ENCODE results near the gene GRIK2. TPM values are rescaled to one million over a fixed set of nuclear protein-coding genes. Genes with fewer than 3 reads are reported as not detected.

Gene GRIK2
- total RNA-seq, 4 donors from 2014 or later = 1.6 to 8.9 (median 8.6) TPM; not detected in 1

GRCh38 chr6:101588343-101588742 lies 194.8 kb downstream of the GRIK2 start:
- TF ChIP-seq CTCF (IDR thresholded peaks at IDR 0.05) (no peak), POLR2A (IDR thresholded peaks at IDR 0.05) (no peak)
- Histone ChIP-seq H3K27ac (no peak overlapping the region), H3K4me1 (no peaks in the 10 kb centered on the region), H3K9me3 (no peaks in the 10 kb centered on the region), H3K4me3 (no peak overlapping the region), H3K36me3 (no peaks in the 10 kb centered on the region), H3K27me3 (no peaks in the 10 kb centered on the region)
- DNase-seq = no peak

- no peak for DNase-seq
- Histone ChIP-seq H3K9me3 (no peaks in the 10 kb centered on the region), H3K36me3 (no peaks in the 10 kb centered on the region), H3K27ac (no peak overlapping the region), H3K4me1 (no peaks in the 10 kb centered on the region), H3K27me3 (no peaks in the 10 kb centered on the region), H3K4me3 (no peak overlapping the region)
- no peak for TF ChIP-seq CTCF (IDR thresholded peaks at IDR 0.05)
- no peak for TF ChIP-seq POLR2A (IDR thresholded peaks at IDR 0.05)
These were observed 201.8 kb downstream of the GRIK2 start for GRCh38 chr6:101595276-101595675.

GRCh38 chr6:101597693-101598092 lies 204.2 kb downstream of the GRIK2 start:
- H3K4me1 ChIP-seq = no peaks in the 10 kb centered on the region
- no peaks in the 10 kb centered on the region for H3K9me3 ChIP-seq
- no peak for TF ChIP-seq POLR2A (IDR thresholded peaks at IDR 0.05)
- TF ChIP-seq CTCF (IDR thresholded peaks at IDR 0.05) = no peak
- no peaks in the 10 kb centered on the region for H3K27me3 ChIP-seq
- H3K4me3 ChIP-seq = no peak overlapping the region
- no peak for DNase-seq
- H3K36me3 ChIP-seq = no peaks in the 10 kb centered on the region
- no peak overlapping the region for H3K27ac ChIP-seq

GRCh38 chr6:101605426-101605825 lies 211.9 kb downstream of the GRIK2 start:
- Histone ChIP-seq H3K36me3 (no peaks in the 10 kb centered on the region), H3K4me1 (no peaks in the 10 kb centered on the region), H3K27me3 (no peaks in the 10 kb centered on the region), H3K9me3 (no peaks in the 10 kb centered on the region), H3K27ac (no peak overlapping the region), H3K4me3 (no peak overlapping the region)
- DNase-seq = no peak
- TF ChIP-seq CTCF (IDR thresholded peaks at IDR 0.05) (no peak), POLR2A (IDR thresholded peaks at IDR 0.05) (no peak)

- H3K27ac ChIP-seq = no peak overlapping the region
- H3K4me3 ChIP-seq = no peak overlapping the region
- DNase-seq = no peak
- TF ChIP-seq CTCF (IDR thresholded peaks at IDR 0.05) (no peak), POLR2A (IDR thresholded peaks at IDR 0.05) (no peak)
- H3K4me1 ChIP-seq = no peaks in the 10 kb centered on the region
- H3K9me3 ChIP-seq = no peaks in the 10 kb centered on the region
- H3K27me3 ChIP-seq = no peaks in the 10 kb centered on the region
- H3K36me3 ChIP-seq = no peaks in the 10 kb centered on the region
These were observed 212.4 kb downstream of the GRIK2 start for GRCh38 chr6:101605874-101606273.

GRCh38 chr6:101607111-101607690 lies 213.7 kb downstream of the GRIK2 start:
- Histone ChIP-seq H3K4me1 (no peaks in the 10 kb centered on the region), H3K4me3 (no peak overlapping the region), H3K27ac (no peak overlapping the region), H3K9me3 (no peaks in the 10 kb centered on the region), H3K27me3 (no peaks in the 10 kb centered on the region), H3K36me3 (no peaks in the 10 kb centered on the region)
- no peak for DNase-seq
- TF ChIP-seq CTCF (IDR thresholded peaks at IDR 0.05) = no peak
- no peak for TF ChIP-seq POLR2A (IDR thresholded peaks at IDR 0.05)

Data from Peyer's patch (tissue), 4 donors.